ENCODE data around the gene STRIP2.

GRCh38 chr7:129482781-129483180 is 48.5 kb downstream of the STRIP2 start:
- TF ChIP-seq POLR2A (IDR thresholded peaks at IDR 0.05): no peak
- TF ChIP-seq CTCF (IDR thresholded peaks at IDR 0.05): no peak
- no peak for TF ChIP-seq POLR2AphosphoS5 (IDR thresholded peaks at IDR 0.05)
